Measurements from ENCODE around the gene CRABP2.

GRCh38 chr1:156709757-156710489 is 4.5 kb upstream of the CRABP2 start:
- TF ChIP-seq ZFP36 (IDR thresholded peaks at IDR 0.05; ENCODE audit: borderline replicate concordance, partially characterized antibody) (no peak), MAX (IDR thresholded peaks at IDR 0.05) (no peak), EHMT2 (IDR thresholded peaks at IDR 0.05; ENCODE audit: low read depth) (no peak)
